ENCODE results near the gene NUDT4B. TPM values are rescaled to one million over a fixed set of nuclear protein-coding genes. Genes with fewer than 3 reads are reported as not detected.

The NUDT4B gene
- polyA plus RNA-seq, 4 donors, result 3.1 to 4.2 (median 3.2) TPM; not detected in 1

Other genes with a start within 250 kb of the NUDT4B start
- gene NBPF14, start 152.8 kb upstream of the NUDT4B start, polyA plus RNA-seq, result 1 to 10 TPM; 2.9 to 9.0 (median 6.2) TPM
- 10 to 100 TPM; 31.9 to 50.8 (median 37.1) TPM for gene PDE4DIP, start 95.7 kb downstream of the NUDT4B start, polyA plus RNA-seq

Data from small intestine (tissue), 4 donors.